ENCODE measurements around the gene ADGB. TPM values are rescaled to one million over a fixed set of nuclear protein-coding genes. Genes with fewer than 3 reads are reported as not detected.
"Not testable (repeated sequence)": the region's sequence is repeated elsewhere in the genome, so short reads cannot be mapped to it uniquely, and the experiment has no call there.

Gene ADGB
- total RNA-seq: not detected
- not detected for polyA plus RNA-seq
- total RNA-seq: not detected

- Mint-ChIP-seq H3K4me1 (peaks cover 5 to 12% (median 8%) of the 10 kb centered on the region in 7 donors), H3K36me3 (no peaks in the 10 kb centered on the region), H3K27ac (no peak within 1 kb of the TSS), H3K27me3 (peaks cover 14 to 43% (median 29%) of the 10 kb centered on the region in 5 donors), H3K4me3 (peak within 1 kb of the TSS; percentile 5 to 60 (median 25)), H3K9me3 (no peaks in the 10 kb centered on the region)
- Histone ChIP-seq H3K4me1 (ENCODE audit: control insufficient read depth in 2 of 2, insufficient read depth in 2 of 2, low read length in 2 of 2) (no peaks in the 10 kb centered on the region), H3K27ac (ENCODE audit: low read depth, low read length) (no peak within 1 kb of the TSS), H3K9me3 (ENCODE audit: control insufficient read depth in 2 of 3, low read length in 3 of 3) (no peaks in the 10 kb centered on the region), H3K4me3 (ENCODE audit: low read length) (no peak within 1 kb of the TSS), H3K36me3 (ENCODE audit: control insufficient read depth in 2 of 3, insufficient read depth in 3 of 3, low read length in 3 of 3) (no peaks in the 10 kb centered on the region), H3K27me3 (ENCODE audit: control insufficient read depth in 2 of 2, insufficient read depth in 2 of 2, low read length in 2 of 2) (no peaks in the 10 kb centered on the region)
- ChIA-PET POLR2A (no interaction called here), CTCF (no interaction called here)
- peak in 1 of 9 donors; percentile 8 for DNase-seq
- peak; percentile 49 for ATAC-seq
- intact Hi-C loops (cut with micrococcal nuclease): no loop called here
Measured at GRCh38 chr6:146598772-146599405, at the start of gene ADGB. ADGB (plus strand) TSS chr6:146598972; CDS start chr6:146599041, 69 bp downstream.

DNA sequence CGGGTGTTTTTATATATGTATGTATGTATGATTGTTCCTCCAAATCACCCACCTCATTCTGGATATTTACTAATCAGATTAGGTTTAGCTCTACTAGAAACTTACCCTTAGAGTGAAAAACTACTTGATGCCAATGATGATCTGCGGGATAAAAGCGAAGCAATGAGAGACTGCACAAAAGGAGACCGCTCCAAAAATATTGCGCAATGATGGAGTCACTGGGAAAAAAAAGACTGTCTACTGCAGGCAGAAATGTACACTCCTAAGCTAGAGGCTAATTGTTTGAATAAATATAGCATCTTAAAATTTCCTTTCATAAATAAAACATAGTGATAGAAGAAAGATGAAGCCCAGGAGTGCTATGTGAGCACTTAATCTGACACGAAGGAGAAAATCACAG is 47.9 kb upstream of the ADGB start:
- no peaks in the 10 kb centered on the region for H3K4me1 ChIP-seq (ENCODE audit: control insufficient read depth in 2 of 2, insufficient read depth in 2 of 2, low read length in 2 of 2)
- H3K36me3 ChIP-seq (ENCODE audit: control insufficient read depth in 2 of 3, insufficient read depth in 3 of 3, low read length in 3 of 3): no peaks in the 10 kb centered on the region
- Mint-ChIP-seq H3K9me3 (no peaks in the 10 kb centered on the region), H3K27ac (no peak overlapping the region), H3K27me3 (peaks cover 3 to 13% (median 9%) of the 10 kb centered on the region in 5 donors), H3K4me1 (peaks cover 0 to 2% (median 0%) of the 10 kb centered on the region in 7 donors), H3K4me3 (no peak overlapping the region), H3K36me3 (no peaks in the 10 kb centered on the region)
- CTCF ChIA-PET: interaction anchor here (0.6 kb wide), 1 partner anchor 107 kb away, joined by 4 read pairs; no protein-coding TSS in a partner anchor
- no peaks in the 10 kb centered on the region for H3K27me3 ChIP-seq (ENCODE audit: control insufficient read depth in 2 of 2, insufficient read depth in 2 of 2, low read length in 2 of 2)
- no peak overlapping the region for H3K4me3 ChIP-seq (ENCODE audit: low read length)
- ATAC-seq (no peak), DNase-seq (no peak)
- intact Hi-C loops (cut with micrococcal nuclease): no loop called here
- no peaks in the 10 kb centered on the region for H3K9me3 ChIP-seq (ENCODE audit: control insufficient read depth in 2 of 3, low read length in 3 of 3)
- no peak overlapping the region for H3K27ac ChIP-seq (ENCODE audit: low read depth, low read length)
- POLR2A ChIA-PET: no interaction called here

DNA sequence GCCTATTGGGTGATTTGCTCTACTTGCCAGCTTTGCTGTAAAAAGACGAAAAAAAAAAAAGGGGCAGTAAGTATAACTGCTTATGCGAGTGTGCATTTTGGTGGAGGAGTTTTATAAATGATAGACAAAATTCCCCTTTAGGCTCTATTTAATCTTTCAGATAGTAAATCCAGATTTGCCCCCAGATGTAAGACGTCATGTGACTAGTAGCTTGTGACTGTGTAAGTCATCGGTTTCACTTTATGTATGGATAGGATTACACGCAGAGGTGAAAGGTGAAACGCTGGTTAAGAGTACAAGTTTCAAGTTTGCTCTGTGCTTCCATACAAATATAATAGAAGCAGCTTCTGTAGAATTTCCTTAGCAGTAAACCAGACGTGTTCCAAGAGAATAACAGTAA is 47.2 kb upstream of the ADGB start:
- Mint-ChIP-seq H3K27me3 (peaks cover 0 to 13% (median 6%) of the 10 kb centered on the region in 5 donors), H3K27ac (no peak overlapping the region), H3K9me3 (no peaks in the 10 kb centered on the region), H3K4me3 (no peak overlapping the region), H3K36me3 (no peaks in the 10 kb centered on the region), H3K4me1 (peaks cover 0 to 2% (median 0%) of the 10 kb centered on the region in 7 donors)
- Histone ChIP-seq H3K4me3 (ENCODE audit: low read length) (no peak overlapping the region), H3K4me1 (ENCODE audit: control insufficient read depth in 2 of 2, insufficient read depth in 2 of 2, low read length in 2 of 2) (no peaks in the 10 kb centered on the region), H3K36me3 (ENCODE audit: control insufficient read depth in 2 of 3, insufficient read depth in 3 of 3, low read length in 3 of 3) (no peaks in the 10 kb centered on the region), H3K27ac (ENCODE audit: low read depth, low read length) (no peak overlapping the region), H3K9me3 (ENCODE audit: control insufficient read depth in 2 of 3, low read length in 3 of 3) (no peaks in the 10 kb centered on the region), H3K27me3 (ENCODE audit: control insufficient read depth in 2 of 2, insufficient read depth in 2 of 2, low read length in 2 of 2) (no peaks in the 10 kb centered on the region)
- ChIA-PET POLR2A (no interaction called here), CTCF (interaction anchor here (0.6 kb wide), 1 partner anchor 108 kb away, joined by 4 read pairs; no protein-coding TSS in a partner anchor)
- DNase-seq (no peak), ATAC-seq (no peak)
- intact Hi-C loops (cut with micrococcal nuclease): no loop called here

DNA sequence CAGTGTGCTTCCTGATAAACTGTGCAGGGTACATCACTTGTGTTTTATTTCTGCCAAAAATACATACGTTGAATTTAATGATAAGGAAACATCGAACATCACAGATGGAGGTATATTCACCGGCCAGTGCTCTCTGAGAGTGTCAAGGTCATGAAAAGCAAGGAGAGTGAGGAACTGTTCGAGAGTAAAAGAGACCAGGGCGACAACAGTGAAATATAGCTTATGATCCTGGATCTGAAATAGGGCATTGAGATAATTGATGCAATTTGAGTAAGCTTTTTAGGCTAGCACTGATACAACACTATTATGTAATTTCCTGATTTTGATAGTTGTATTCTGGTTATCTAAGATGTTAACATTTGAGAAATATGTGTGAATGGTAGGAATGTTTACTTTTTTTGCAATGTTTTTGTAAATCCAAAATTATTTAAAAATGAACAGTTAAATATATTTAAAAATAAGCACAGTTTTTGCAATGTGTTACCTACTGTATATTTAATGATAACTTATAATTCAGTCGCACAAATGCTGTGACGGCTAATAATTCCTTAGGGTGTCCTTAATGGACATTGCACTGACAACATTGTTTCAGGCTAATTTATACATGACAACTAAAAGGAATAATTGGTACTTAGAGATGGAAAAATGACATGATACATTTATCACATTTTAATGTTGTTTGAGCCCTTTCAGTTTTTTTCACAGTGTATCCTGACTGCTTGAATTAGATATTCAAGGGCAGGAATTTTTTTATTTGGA is 45.2 kb upstream of the ADGB start:
- no peaks in the 10 kb centered on the region for H3K9me3 ChIP-seq (ENCODE audit: control insufficient read depth in 2 of 3, low read length in 3 of 3)
- Mint-ChIP-seq H3K36me3 (no peaks in the 10 kb centered on the region), H3K27ac (no peak overlapping the region), H3K9me3 (no peaks in the 10 kb centered on the region), H3K27me3 (peaks cover 0 to 8% (median 0%) of the 10 kb centered on the region in 5 donors), H3K4me3 (no peak overlapping the region), H3K4me1 (peaks cover 0 to 2% (median 0%) of the 10 kb centered on the region in 7 donors)
- POLR2A ChIA-PET: no interaction called here
- H3K27ac ChIP-seq (ENCODE audit: low read depth, low read length): no peak overlapping the region
- no peaks in the 10 kb centered on the region for H3K27me3 ChIP-seq (ENCODE audit: control insufficient read depth in 2 of 2, insufficient read depth in 2 of 2, low read length in 2 of 2)
- intact Hi-C loops (cut with micrococcal nuclease): no loop called here
- CTCF ChIA-PET: no interaction called here
- no peak overlapping the region for H3K4me3 ChIP-seq (ENCODE audit: low read length)
- H3K36me3 ChIP-seq (ENCODE audit: control insufficient read depth in 2 of 3, insufficient read depth in 3 of 3, low read length in 3 of 3): no peaks in the 10 kb centered on the region
- DNase-seq (no peak), ATAC-seq (no peak)
- no peaks in the 10 kb centered on the region for H3K4me1 ChIP-seq (ENCODE audit: control insufficient read depth in 2 of 2, insufficient read depth in 2 of 2, low read length in 2 of 2)

DNA sequence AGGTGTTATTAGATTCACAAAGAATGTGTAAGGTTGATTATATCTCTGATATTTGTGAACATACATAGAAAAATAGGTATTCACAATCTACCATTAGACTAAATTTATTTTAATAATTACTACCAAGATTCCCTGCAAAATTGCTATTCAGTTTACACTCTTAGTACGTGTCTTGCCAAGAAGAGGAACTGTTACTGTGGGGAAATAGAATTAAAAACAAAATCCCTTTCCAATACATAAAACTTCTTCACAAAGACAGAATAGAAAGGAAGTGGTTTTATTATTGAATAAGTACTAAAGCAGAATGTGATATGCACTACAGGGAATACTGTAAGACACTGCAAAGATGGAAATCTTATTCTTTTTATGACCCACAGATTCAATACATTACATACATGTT is 38.2 kb upstream of the ADGB start:
- Mint-ChIP-seq H3K9me3 (no peaks in the 10 kb centered on the region), H3K36me3 (no peaks in the 10 kb centered on the region), H3K27ac (no peak overlapping the region), H3K4me3 (no peak overlapping the region), H3K4me1 (no peaks in the 10 kb centered on the region), H3K27me3 (no peaks in the 10 kb centered on the region)
- DNase-seq: no peak
- H3K4me3 ChIP-seq (ENCODE audit: low read length): no peak overlapping the region
- H3K36me3 ChIP-seq (ENCODE audit: control insufficient read depth in 2 of 3, insufficient read depth in 3 of 3, low read length in 3 of 3): no peaks in the 10 kb centered on the region
- no peaks in the 10 kb centered on the region for H3K4me1 ChIP-seq (ENCODE audit: control insufficient read depth in 2 of 2, insufficient read depth in 2 of 2, low read length in 2 of 2)
- intact Hi-C loops (cut with micrococcal nuclease): no loop called here
- no peak for ATAC-seq
- ChIA-PET POLR2A (no interaction called here), CTCF (no interaction called here)
- H3K9me3 ChIP-seq (ENCODE audit: control insufficient read depth in 2 of 3, low read length in 3 of 3): no peaks in the 10 kb centered on the region
- no peak overlapping the region for H3K27ac ChIP-seq (ENCODE audit: low read depth, low read length)
- no peaks in the 10 kb centered on the region for H3K27me3 ChIP-seq (ENCODE audit: control insufficient read depth in 2 of 2, insufficient read depth in 2 of 2, low read length in 2 of 2)

DNA sequence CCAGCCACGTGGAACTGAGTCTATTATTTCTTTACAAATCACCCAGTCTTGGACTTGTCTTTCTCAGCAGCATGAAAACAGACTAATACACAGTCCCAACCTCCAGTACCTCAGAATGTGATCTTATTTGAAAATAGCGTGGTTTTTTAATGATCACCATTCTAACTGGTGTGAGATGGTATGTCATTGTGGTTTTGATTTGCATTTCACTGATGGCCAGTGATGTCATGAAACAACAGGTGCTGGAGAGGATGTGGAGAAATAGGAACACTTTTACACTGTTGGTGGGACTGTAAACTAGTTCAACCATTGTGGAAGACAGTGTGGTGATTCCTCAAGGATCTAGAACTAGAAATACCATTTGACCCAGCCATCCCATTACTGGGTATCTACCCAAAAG is 32.1 kb upstream of the ADGB start:
- CTCF ChIA-PET; H3K4me1 Mint-ChIP-seq; H3K4me1 ChIP-seq (ENCODE audit: control insufficient read depth in 2 of 2, insufficient read depth in 2 of 2, low read length in 2 of 2); intact Hi-C loops (cut with micrococcal nuclease); H3K27me3 ChIP-seq (ENCODE audit: control insufficient read depth in 2 of 2, insufficient read depth in 2 of 2, low read length in 2 of 2); H3K4me3 ChIP-seq (ENCODE audit: low read length); H3K27me3 Mint-ChIP-seq; H3K36me3 ChIP-seq (ENCODE audit: control insufficient read depth in 2 of 3, insufficient read depth in 3 of 3, low read length in 3 of 3); H3K27ac Mint-ChIP-seq; DNase-seq; H3K27ac ChIP-seq (ENCODE audit: low read depth, low read length); POLR2A ChIA-PET; H3K4me3 Mint-ChIP-seq; H3K36me3 Mint-ChIP-seq; H3K9me3 ChIP-seq (ENCODE audit: control insufficient read depth in 2 of 3, low read length in 3 of 3); ATAC-seq: not testable (repeated sequence)
- peaks cover 2 to 24% (median 7%) of the 10 kb centered on the region in 11 donors for H3K9me3 Mint-ChIP-seq

- not testable (repeated sequence) for H3K4me1 Mint-ChIP-seq; H3K27ac ChIP-seq (ENCODE audit: low read depth, low read length)
Measured at GRCh38 chr6:146568619-146569018, 30.2 kb upstream of the ADGB start.

More at GRCh38 chr6:146568619-146569018, 30.2 kb upstream of the ADGB start:
- intact Hi-C loops (cut with micrococcal nuclease); H3K36me3 Mint-ChIP-seq; POLR2A ChIA-PET; H3K36me3 ChIP-seq (ENCODE audit: control insufficient read depth in 2 of 3, insufficient read depth in 3 of 3, low read length in 3 of 3); CTCF ChIA-PET; H3K4me3 ChIP-seq (ENCODE audit: low read length); ATAC-seq; H3K27ac Mint-ChIP-seq; H3K4me3 Mint-ChIP-seq; H3K4me1 ChIP-seq (ENCODE audit: control insufficient read depth in 2 of 2, insufficient read depth in 2 of 2, low read length in 2 of 2); DNase-seq; H3K27me3 Mint-ChIP-seq; H3K27me3 ChIP-seq (ENCODE audit: control insufficient read depth in 2 of 2, insufficient read depth in 2 of 2, low read length in 2 of 2); H3K9me3 ChIP-seq (ENCODE audit: control insufficient read depth in 2 of 3, low read length in 3 of 3): not testable (repeated sequence)
- H3K9me3 Mint-ChIP-seq: peaks cover 2 to 25% (median 10%) of the 10 kb centered on the region in 11 donors

All from naive thymus-derived CD4-positive, alpha-beta T cell (primary cell).